ENCODE data around the gene AGO3. TPM values are rescaled to one million over a fixed set of nuclear protein-coding genes. Genes with fewer than 3 reads are reported as not detected.

Gene AGO3
- total and polyA plus RNA-seq, 4 experiments from 2014 or later = 11.2 to 47.3 (median 29.5) TPM

DNA sequence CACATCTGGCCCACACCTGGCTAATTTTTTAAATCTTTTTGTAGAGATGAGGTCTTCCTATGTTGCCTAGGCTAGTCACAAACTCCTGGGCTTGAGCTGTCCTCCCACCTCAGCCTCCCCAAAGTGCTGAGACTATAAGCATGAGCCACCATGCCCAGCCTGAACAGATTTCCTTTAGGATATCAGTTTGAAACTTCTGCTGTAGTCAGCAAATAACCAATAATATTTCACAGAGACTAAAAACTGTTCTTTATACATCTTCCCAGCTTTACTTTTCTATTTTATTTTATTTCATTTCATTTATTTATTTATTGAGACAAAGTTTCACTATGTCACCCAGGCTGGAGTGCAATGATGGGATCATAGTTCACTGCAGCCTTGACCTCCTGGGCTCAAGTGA is 123.1 kb downstream of the AGO3 start:
- intact Hi-C loops (cut with micrococcal nuclease) = no loop called here
- Histone ChIP-seq H3K27ac (ENCODE audit: low read depth, low read length) (no peak overlapping the region), H3K4me1 (ENCODE audit: insufficient read depth, low read length) (no peaks in the 10 kb centered on the region), H3K4me3 (ENCODE audit: low read length in 2 of 2) (no peak overlapping the region), H3K27me3 (ENCODE audit: insufficient read depth, low read length) (no peaks in the 10 kb centered on the region), H3K9me3 (ENCODE audit: control insufficient read depth in 1 of 2, low read length in 2 of 2) (no peaks in the 10 kb centered on the region), H3K36me3 (ENCODE audit: insufficient read depth, low read length) (no peaks in the 10 kb centered on the region)
- H3K27ac Mint-ChIP-seq = no peak overlapping the region
- no peak overlapping the region for H3K4me3 Mint-ChIP-seq
- no peaks in the 10 kb centered on the region for H3K4me1 Mint-ChIP-seq
- ChIA-PET POLR2A (ENCODE audit: partially characterized antibody) (no interaction called here), CTCF (ENCODE audit: partially characterized antibody) (no interaction called here)
- H3K27me3 Mint-ChIP-seq = no peaks in the 10 kb centered on the region
- peaks cover 30 to 36% of the 10 kb centered on the region in 2 donors for H3K36me3 Mint-ChIP-seq
- no peaks in the 10 kb centered on the region for H3K9me3 Mint-ChIP-seq
- DNase-seq = no peak

DNA sequence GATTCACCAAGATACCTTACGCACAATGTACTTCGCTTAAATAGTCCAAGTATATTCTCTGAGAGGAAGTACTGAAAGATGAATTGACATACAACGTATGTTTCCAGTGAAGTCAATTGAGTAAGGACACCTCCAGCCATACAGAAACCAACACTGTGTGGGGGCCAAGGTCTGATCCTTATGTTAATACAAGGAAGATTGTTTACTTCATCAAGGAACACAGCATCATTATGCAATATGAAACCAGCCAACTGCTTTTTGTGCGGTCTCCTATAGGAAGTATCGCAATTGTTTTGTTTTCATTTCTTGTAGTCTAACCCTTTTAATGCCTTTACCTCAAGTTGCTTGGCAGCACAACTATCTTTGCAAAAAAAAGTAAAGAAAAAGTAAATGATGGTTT is 124.8 kb downstream of the AGO3 start:
- no peaks in the 10 kb centered on the region for H3K9me3 ChIP-seq (ENCODE audit: control insufficient read depth in 1 of 2, low read length in 2 of 2)
- intact Hi-C loops (cut with micrococcal nuclease) = no loop called here
- DNase-seq = no peak
- Mint-ChIP-seq H3K9me3 (no peaks in the 10 kb centered on the region), H3K27ac (no peak overlapping the region), H3K36me3 (peaks cover 25 to 31% of the 10 kb centered on the region in 2 donors), H3K27me3 (no peaks in the 10 kb centered on the region), H3K4me3 (no peak overlapping the region), H3K4me1 (no peaks in the 10 kb centered on the region)
- H3K36me3 ChIP-seq (ENCODE audit: insufficient read depth, low read length) = no peaks in the 10 kb centered on the region
- ChIA-PET CTCF (ENCODE audit: partially characterized antibody) (interaction anchor here (0.6 kb wide), 1 partner anchor 849 kb away, joined by 3 read pairs; no protein-coding TSS in a partner anchor), POLR2A (ENCODE audit: partially characterized antibody) (no interaction called here)
- no peaks in the 10 kb centered on the region for H3K27me3 ChIP-seq (ENCODE audit: insufficient read depth, low read length)
- no peak overlapping the region for H3K4me3 ChIP-seq (ENCODE audit: low read length in 2 of 2)
- H3K4me1 ChIP-seq (ENCODE audit: insufficient read depth, low read length) = no peaks in the 10 kb centered on the region
- no peak overlapping the region for H3K27ac ChIP-seq (ENCODE audit: low read depth, low read length)

DNA sequence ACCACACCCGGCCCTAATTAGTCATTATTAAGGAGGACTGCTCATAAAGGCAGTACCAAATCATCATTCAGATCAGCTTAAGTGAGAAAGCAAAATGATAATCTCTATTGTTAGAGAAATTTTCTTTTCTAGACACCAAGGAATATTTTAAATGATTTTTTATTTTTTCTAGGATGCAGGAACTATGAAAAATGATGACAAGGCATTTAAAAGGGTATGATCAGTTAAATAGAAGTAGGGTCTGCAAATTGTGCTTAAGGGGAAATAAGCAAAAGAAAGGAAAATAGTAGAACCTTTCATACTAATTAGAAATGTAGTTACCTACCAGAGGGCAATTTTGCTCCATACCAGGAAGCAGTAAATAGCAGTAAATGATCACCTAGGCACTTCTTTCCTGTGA is 131.4 kb downstream of the AGO3 start:
- H3K36me3 Mint-ChIP-seq = peaks cover 10 to 11% of the 10 kb centered on the region in 2 donors
- POLR2A ChIA-PET (ENCODE audit: partially characterized antibody) = no interaction called here

DNA sequence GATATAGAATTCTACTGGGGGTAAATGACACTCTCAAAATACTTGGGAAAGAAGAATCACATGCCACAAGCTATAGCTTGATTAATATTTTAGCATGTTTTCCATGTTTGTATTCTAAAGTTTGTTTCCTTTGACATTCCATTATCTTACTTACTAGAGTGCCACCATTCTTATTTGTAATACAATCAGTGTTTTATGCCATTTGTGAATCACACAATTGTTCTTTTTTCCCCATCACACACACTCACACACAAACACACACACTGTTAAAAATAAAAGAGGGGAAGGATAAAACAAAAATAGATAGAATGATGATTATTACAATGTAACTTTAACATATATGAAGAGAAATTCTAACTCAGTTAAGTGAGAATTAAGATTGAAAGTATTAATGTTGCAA is 137.0 kb downstream of the AGO3 start:
- no peaks in the 10 kb centered on the region for H3K27me3 ChIP-seq (ENCODE audit: insufficient read depth, low read length)
- H3K36me3 ChIP-seq (ENCODE audit: insufficient read depth, low read length) = no peaks in the 10 kb centered on the region
- Mint-ChIP-seq H3K27me3 (no peaks in the 10 kb centered on the region), H3K27ac (no peak overlapping the region), H3K9me3 (no peaks in the 10 kb centered on the region), H3K4me3 (no peak overlapping the region), H3K36me3 (no peaks in the 10 kb centered on the region), H3K4me1 (no peaks in the 10 kb centered on the region)
- H3K4me1 ChIP-seq (ENCODE audit: insufficient read depth, low read length) = no peaks in the 10 kb centered on the region
- no peak overlapping the region for H3K27ac ChIP-seq (ENCODE audit: low read depth, low read length)
- H3K4me3 ChIP-seq (ENCODE audit: low read length in 2 of 2) = no peak overlapping the region
- POLR2A ChIA-PET (ENCODE audit: partially characterized antibody) = no interaction called here
- H3K9me3 ChIP-seq (ENCODE audit: control insufficient read depth in 1 of 2, low read length in 2 of 2) = no peaks in the 10 kb centered on the region
- CTCF ChIA-PET (ENCODE audit: partially characterized antibody) = no interaction called here
- no peak for DNase-seq
- intact Hi-C loops (cut with micrococcal nuclease) = no loop called here

More for the DNA sequence above, 131.4 kb downstream of the AGO3 start:
- CTCF ChIA-PET (ENCODE audit: partially characterized antibody) = no interaction called here
- H3K9me3 ChIP-seq (ENCODE audit: control insufficient read depth in 1 of 2, low read length in 2 of 2) = no peaks in the 10 kb centered on the region
- no peaks in the 10 kb centered on the region for H3K27me3 Mint-ChIP-seq
- H3K36me3 ChIP-seq (ENCODE audit: insufficient read depth, low read length) = no peaks in the 10 kb centered on the region
- no peak overlapping the region for H3K4me3 Mint-ChIP-seq
- H3K4me1 ChIP-seq (ENCODE audit: insufficient read depth, low read length) = no peaks in the 10 kb centered on the region
- no peaks in the 10 kb centered on the region for H3K9me3 Mint-ChIP-seq
- intact Hi-C loops (cut with micrococcal nuclease) = no loop called here
- DNase-seq = no peak
- no peak overlapping the region for H3K27ac ChIP-seq (ENCODE audit: low read depth, low read length)
- H3K27ac Mint-ChIP-seq = no peak overlapping the region
- H3K4me3 ChIP-seq (ENCODE audit: low read length in 2 of 2) = no peak overlapping the region
- no peaks in the 10 kb centered on the region for H3K4me1 Mint-ChIP-seq
- no peaks in the 10 kb centered on the region for H3K27me3 ChIP-seq (ENCODE audit: insufficient read depth, low read length)

DNA sequence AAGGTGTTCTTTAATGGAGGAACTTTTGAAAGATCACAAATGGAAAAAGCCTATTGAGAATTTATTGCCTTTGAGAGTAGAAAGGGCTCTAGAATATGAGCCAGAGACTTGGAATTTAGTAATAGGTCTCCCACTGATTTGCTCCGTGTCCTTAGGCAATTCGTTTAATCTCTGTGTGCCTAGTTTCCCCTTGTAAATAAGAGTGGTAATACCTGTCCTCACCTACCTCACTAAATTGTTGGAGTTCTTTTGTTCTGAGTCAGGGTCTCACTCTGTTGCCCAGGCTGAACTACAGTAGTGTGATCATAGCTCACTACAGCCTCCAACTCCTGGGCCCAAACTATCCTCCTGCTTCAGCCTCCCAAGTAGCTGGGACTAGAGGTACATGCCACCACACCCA is 138.0 kb downstream of the AGO3 start:
- H3K4me3 Mint-ChIP-seq = no peak overlapping the region
- no peaks in the 10 kb centered on the region for H3K9me3 Mint-ChIP-seq
- no peak overlapping the region for H3K4me3 ChIP-seq (ENCODE audit: low read length in 2 of 2)
- no peaks in the 10 kb centered on the region for H3K36me3 Mint-ChIP-seq
- intact Hi-C loops (cut with micrococcal nuclease) = no loop called here
- H3K9me3 ChIP-seq (ENCODE audit: control insufficient read depth in 1 of 2, low read length in 2 of 2) = no peaks in the 10 kb centered on the region
- H3K27ac Mint-ChIP-seq = peak overlapping the region in 1 of 7 donors; percentile 43
- H3K27ac ChIP-seq (ENCODE audit: low read depth, low read length) = no peak overlapping the region
- ChIA-PET POLR2A (ENCODE audit: partially characterized antibody) (interaction anchor here (1.2 kb wide), 1 partner anchor 20 kb away, joined by 4 read pairs; no protein-coding TSS in a partner anchor), CTCF (ENCODE audit: partially characterized antibody) (no interaction called here)
- DNase-seq = no peak
- H3K4me1 ChIP-seq (ENCODE audit: insufficient read depth, low read length) = no peaks in the 10 kb centered on the region
- no peaks in the 10 kb centered on the region for H3K4me1 Mint-ChIP-seq
- H3K27me3 ChIP-seq (ENCODE audit: insufficient read depth, low read length) = no peaks in the 10 kb centered on the region
- H3K36me3 ChIP-seq (ENCODE audit: insufficient read depth, low read length) = no peaks in the 10 kb centered on the region
- H3K27me3 Mint-ChIP-seq = no peaks in the 10 kb centered on the region

DNA sequence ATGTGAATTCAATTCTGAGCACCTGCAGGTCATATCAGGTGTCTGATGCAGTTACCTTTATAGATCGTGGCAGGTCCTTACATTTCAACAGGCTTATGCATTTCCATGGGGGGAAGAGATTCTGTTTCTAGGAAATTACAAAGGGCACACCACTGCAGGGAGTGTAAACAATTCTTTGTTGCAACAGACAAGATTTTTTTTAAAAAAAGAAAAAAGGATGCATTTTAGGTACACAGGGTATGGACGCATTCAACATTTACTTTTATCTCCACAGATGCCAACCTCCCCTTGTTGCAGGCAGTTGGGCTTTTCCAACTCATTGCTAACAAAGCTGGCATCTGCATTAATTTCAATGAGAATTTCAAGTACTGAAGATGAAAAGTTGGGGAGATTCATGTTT is 139.4 kb downstream of the AGO3 start:
- no peaks in the 10 kb centered on the region for H3K9me3 ChIP-seq (ENCODE audit: control insufficient read depth in 1 of 2, low read length in 2 of 2)
- no peak overlapping the region for H3K27ac ChIP-seq (ENCODE audit: low read depth, low read length)
- ChIA-PET POLR2A (ENCODE audit: partially characterized antibody) (no interaction called here), CTCF (ENCODE audit: partially characterized antibody) (no interaction called here)
- H3K4me3 ChIP-seq (ENCODE audit: low read length in 2 of 2) = no peak overlapping the region
- H3K27me3 Mint-ChIP-seq = no peaks in the 10 kb centered on the region
- H3K27ac Mint-ChIP-seq = peak overlapping the region in 1 of 7 donors; percentile 62
- H3K9me3 Mint-ChIP-seq = no peaks in the 10 kb centered on the region
- intact Hi-C loops (cut with micrococcal nuclease) = no loop called here
- no peaks in the 10 kb centered on the region for H3K36me3 ChIP-seq (ENCODE audit: insufficient read depth, low read length)
- no peaks in the 10 kb centered on the region for H3K4me1 Mint-ChIP-seq
- H3K36me3 Mint-ChIP-seq = no peaks in the 10 kb centered on the region
- no peaks in the 10 kb centered on the region for H3K4me1 ChIP-seq (ENCODE audit: insufficient read depth, low read length)
- no peaks in the 10 kb centered on the region for H3K27me3 ChIP-seq (ENCODE audit: insufficient read depth, low read length)
- no peak for DNase-seq
- H3K4me3 Mint-ChIP-seq = no peak overlapping the region

DNA sequence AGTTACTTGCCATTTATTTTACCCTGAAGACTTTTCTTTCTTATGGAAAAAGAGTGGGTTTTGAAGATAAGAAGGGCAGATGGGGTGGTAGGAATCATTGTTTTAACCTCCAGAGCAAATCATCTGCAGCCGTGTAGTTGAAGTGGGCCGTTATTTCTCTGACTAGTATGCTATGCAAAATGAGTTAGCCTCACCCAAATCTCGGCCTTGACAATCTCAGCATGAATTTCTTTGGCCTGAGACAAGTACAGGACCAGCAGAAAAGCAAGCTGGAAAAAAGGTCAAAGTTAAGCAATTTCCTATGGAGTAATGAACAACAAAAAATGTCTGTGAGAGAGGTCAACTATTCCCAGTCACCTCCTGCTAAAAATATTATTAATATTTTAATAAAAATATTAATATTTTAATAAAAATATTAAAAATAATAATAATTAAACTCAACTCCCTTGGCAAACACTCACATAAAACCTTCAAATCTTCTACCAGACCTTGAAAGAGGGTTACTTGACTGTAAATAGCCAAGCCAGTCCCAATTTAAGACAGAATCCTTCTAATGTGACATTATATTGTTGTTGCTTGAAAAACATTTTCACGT is 146.2 kb downstream of the AGO3 start:
- Mint-ChIP-seq H3K27ac (no peak overlapping the region), H3K36me3 (no peaks in the 10 kb centered on the region), H3K9me3 (no peaks in the 10 kb centered on the region), H3K4me3 (no peak overlapping the region), H3K27me3 (peaks cover 7 to 11% of the 10 kb centered on the region in 2 donors), H3K4me1 (no peaks in the 10 kb centered on the region)
- Histone ChIP-seq H3K9me3 (ENCODE audit: control insufficient read depth in 1 of 2, low read length in 2 of 2) (no peaks in the 10 kb centered on the region), H3K4me3 (ENCODE audit: low read length in 2 of 2) (no peak overlapping the region), H3K27me3 (ENCODE audit: insufficient read depth, low read length) (no peaks in the 10 kb centered on the region), H3K4me1 (ENCODE audit: insufficient read depth, low read length) (no peaks in the 10 kb centered on the region), H3K36me3 (ENCODE audit: insufficient read depth, low read length) (no peaks in the 10 kb centered on the region), H3K27ac (ENCODE audit: low read depth, low read length) (no peak overlapping the region)
- no peak for DNase-seq
- CTCF ChIA-PET (ENCODE audit: partially characterized antibody) = no interaction called here
- intact Hi-C loops (cut with micrococcal nuclease) = no loop called here
- POLR2A ChIA-PET (ENCODE audit: partially characterized antibody) = no interaction called here

DNA sequence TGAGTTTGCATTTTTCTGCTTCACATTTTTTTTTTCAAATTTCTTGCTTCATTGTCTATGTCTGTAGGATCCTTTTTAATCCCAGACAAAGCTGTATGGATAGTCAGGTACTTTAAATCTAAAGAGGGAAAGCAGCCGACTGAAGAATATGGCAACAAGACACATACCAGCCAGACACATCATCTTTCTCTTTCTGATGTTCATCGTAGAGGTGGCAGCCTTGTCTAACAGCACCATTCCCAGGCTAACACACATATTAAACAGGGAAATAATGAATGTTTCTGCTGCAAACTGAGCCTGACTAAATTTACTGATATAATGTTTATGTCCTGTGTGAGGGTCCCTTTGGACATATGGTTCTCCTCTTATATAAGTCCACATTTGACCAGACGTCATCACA is 149.3 kb downstream of the AGO3 start:
- intact Hi-C loops (cut with micrococcal nuclease) = no loop called here
- Mint-ChIP-seq H3K4me3 (no peak overlapping the region), H3K27me3 (peaks cover 14 to 21% of the 10 kb centered on the region in 2 donors), H3K36me3 (no peaks in the 10 kb centered on the region), H3K4me1 (no peaks in the 10 kb centered on the region), H3K27ac (no peak overlapping the region), H3K9me3 (no peaks in the 10 kb centered on the region)
- Histone ChIP-seq H3K4me1 (ENCODE audit: insufficient read depth, low read length) (no peaks in the 10 kb centered on the region), H3K36me3 (ENCODE audit: insufficient read depth, low read length) (no peaks in the 10 kb centered on the region), H3K27me3 (ENCODE audit: insufficient read depth, low read length) (no peaks in the 10 kb centered on the region), H3K4me3 (ENCODE audit: low read length in 2 of 2) (no peak overlapping the region), H3K27ac (ENCODE audit: low read depth, low read length) (no peak overlapping the region), H3K9me3 (ENCODE audit: control insufficient read depth in 1 of 2, low read length in 2 of 2) (no peaks in the 10 kb centered on the region)
- CTCF ChIA-PET (ENCODE audit: partially characterized antibody) = no interaction called here
- DNase-seq = no peak
- POLR2A ChIA-PET (ENCODE audit: partially characterized antibody) = no interaction called here
